Naive thymus-derived CD8-positive, alpha-beta T cell (primary cell): ENCODE data around the gene DHRS7. TPM values are rescaled to one million over a fixed set of nuclear protein-coding genes. Genes with fewer than 3 reads are reported as not detected.

ENCODE experiments used
- ATAC-seq, 2 donors: fragments of 150-1000 bp; cut with Tn5 transposase in 1 of 2; sonication (Bioruptor Pico), chemical (Tn5 transposase) in 1 of 2; 1 replicate in 1 of 2; 2 replicates in 1 of 2; pipeline ENCODE4 v1.10.0; 2021; ENCODE audit warnings: mild to moderate bottlenecking in 2 of 2, moderate library complexity in 2 of 2
- POLR2A ChIA-PET: fragments of 350-600 bp; sonication (Branson Sonifier 250); formaldehyde crosslinking; loops from one replicate; lab custom pipeline; 2021; ENCODE audit warnings: antibody characterized with exemption; lab: Charles Lee
- DNase-seq, 10 donors: peaks; one replicate each; pipeline versions ENCODE4 v3.0.0 to v3.0.0-alpha.2; 2020 to 2022
- H3K27ac Mint-ChIP-seq, 10 donors: one replicate each; pipeline ENCODE4 v1.8.0; 2020 to 2022; ENCODE audit warnings: mild to moderate bottlenecking in 10 of 10, mixed read lengths in 10 of 10, moderate library complexity in 4 of 10, inconsistent platforms in 1 of 10
- H3K27me3 Mint-ChIP-seq, 5 donors: one replicate each; pipeline ENCODE4 v1.8.0; 2021 to 2022; ENCODE audit warnings: mixed read lengths in 5 of 5
- H3K36me3 Mint-ChIP-seq, 3 donors: one replicate each; pipeline ENCODE4 v1.8.0; 2020 to 2022; ENCODE audit warnings: mixed read lengths in 3 of 3, mild to moderate bottlenecking in 2 of 3, inconsistent platforms in 1 of 3
- H3K4me1 Mint-ChIP-seq, 4 donors: one replicate each; pipeline ENCODE4 v1.8.0; 2021 to 2022; ENCODE audit warnings: mixed read lengths in 4 of 4
- H3K4me3 Mint-ChIP-seq, 10 donors: one replicate each; pipeline ENCODE4 v1.8.0; 2020 to 2022; ENCODE audit warnings: mild to moderate bottlenecking in 10 of 10, mixed read lengths in 10 of 10, moderate library complexity in 6 of 10, inconsistent platforms in 1 of 10
- H3K9me3 Mint-ChIP-seq, 9 donors: one replicate each; pipeline ENCODE4 v1.8.0; 2020 to 2022; ENCODE audit warnings: mixed read lengths in 9 of 9, mild to moderate bottlenecking in 3 of 9, inconsistent platforms in 1 of 9, moderate library complexity in 1 of 9
- polyA plus RNA-seq, 3 donors: library from polyadenylated mRNA; unstranded; fragments of 300-500 nt; fragmentation: Illumina TruSeq; gene quantifications; one replicate each; pipeline ENCODE4 v1.2.3, GENCODE V29; 2021
- total RNA-seq, 8 experiments: library from RNA in 2 of 8; stranded (reverse) in 2 of 8; gene quantifications; one replicate each; pipeline ENCODE4 v1.2.3 and lab custom pipeline; 2021 to 2026

DHRS7 gene
- total and polyA plus RNA-seq, 5 experiments from 2014 or later, result 70.4 to 212 (median 163) TPM

- POLR2A ChIA-PET, result no interaction called here
- Mint-ChIP-seq H3K27me3 (peaks cover 0 to 12% (median 6%) of the 10 kb centered on the region in 5 donors), H3K27ac (no peak overlapping the region), H3K4me3 (no peak overlapping the region), H3K9me3 (peaks cover 11 to 40% (median 20%) of the 10 kb centered on the region in 9 donors), H3K36me3 (peaks cover 0 to 18% (median 12%) of the 10 kb centered on the region in 3 donors), H3K4me1 (no peaks in the 10 kb centered on the region)
- no peak for ATAC-seq
- no peak for DNase-seq
Observed at GRCh38 chr14:60199321-60199720, 34.1 kb upstream of the DHRS7 start.

DNA sequence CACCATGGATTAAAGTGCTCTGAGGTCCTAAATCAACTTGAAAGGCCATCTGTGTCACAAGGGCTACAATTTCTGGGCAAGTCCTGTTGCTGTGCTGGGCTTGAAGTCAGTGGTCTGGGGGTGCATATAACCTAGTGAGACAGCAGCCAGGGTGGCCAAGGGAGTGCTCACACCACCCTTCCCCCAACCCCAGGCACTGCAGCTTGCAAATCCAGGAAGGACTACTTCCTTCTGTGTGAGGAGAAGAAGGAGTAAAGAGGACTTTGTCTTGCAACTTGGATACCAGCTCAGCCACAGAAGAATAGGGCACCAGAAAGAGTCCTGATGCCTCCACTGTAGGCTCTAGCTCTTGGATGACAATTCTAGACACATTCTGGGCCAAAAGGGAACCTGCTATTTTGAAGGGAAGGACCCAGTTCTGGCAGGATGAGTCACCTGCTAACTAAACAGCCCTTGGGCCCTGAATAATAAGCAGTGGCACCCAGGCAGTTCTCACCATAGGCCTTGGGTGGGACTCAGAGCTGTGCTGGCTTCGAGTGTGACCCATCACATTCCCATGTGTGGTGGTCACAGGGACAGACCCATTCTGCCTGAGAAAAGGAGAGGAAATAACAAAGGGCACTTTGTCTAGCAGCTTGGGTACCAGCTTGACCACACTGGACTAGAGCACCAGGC lies 32.6 kb upstream of the DHRS7 start:
- H3K4me3 Mint-ChIP-seq, result no peak overlapping the region
- DNase-seq (no peak), ATAC-seq (no peak)
- H3K4me1 Mint-ChIP-seq, result no peaks in the 10 kb centered on the region
- POLR2A ChIA-PET, result no interaction called here
- H3K27ac Mint-ChIP-seq, result no peak overlapping the region
- peaks cover 0 to 18% (median 12%) of the 10 kb centered on the region in 3 donors for H3K36me3 Mint-ChIP-seq
- H3K9me3 Mint-ChIP-seq, result peaks cover 11 to 40% (median 20%) of the 10 kb centered on the region in 9 donors
- H3K27me3 Mint-ChIP-seq, result peaks cover 0 to 7% (median 5%) of the 10 kb centered on the region in 5 donors

- Mint-ChIP-seq H3K4me3 (no peak overlapping the region), H3K27ac (no peak overlapping the region), H3K4me1 (no peaks in the 10 kb centered on the region), H3K27me3 (peaks cover 0 to 7% (median 5%) of the 10 kb centered on the region in 5 donors), H3K36me3 (peaks cover 0 to 18% (median 12%) of the 10 kb centered on the region in 3 donors), H3K9me3 (peaks cover 11 to 35% (median 20%) of the 10 kb centered on the region in 9 donors)
- ATAC-seq (no peak), DNase-seq (no peak)
- POLR2A ChIA-PET, result interaction anchor here (1.6 kb wide), 1 partner anchor 53 kb away, joined by 4 read pairs; the partner anchor contains the start of gene PPM1A
Observed at GRCh38 chr14:60196291-60196690, 31.1 kb upstream of the DHRS7 start.

- H3K4me3 Mint-ChIP-seq, result no peak overlapping the region
- H3K27me3 Mint-ChIP-seq, result peaks cover 0 to 7% (median 4%) of the 10 kb centered on the region in 5 donors
- peaks cover 0 to 18% (median 12%) of the 10 kb centered on the region in 3 donors for H3K36me3 Mint-ChIP-seq
- peaks cover 8 to 26% (median 18%) of the 10 kb centered on the region in 9 donors for H3K9me3 Mint-ChIP-seq
- POLR2A ChIA-PET, result interaction anchor here (1.6 kb wide), 1 partner anchor 54 kb away, joined by 4 read pairs; the partner anchor contains the start of gene PPM1A
- no peak overlapping the region for H3K27ac Mint-ChIP-seq
- no peaks in the 10 kb centered on the region for H3K4me1 Mint-ChIP-seq
- ATAC-seq, result peak; percentile 35 to 45
- peak in 2 of 10 donors; percentile 10 to 13 for DNase-seq
Observed at GRCh38 chr14:60195179-60195810, 30.1 kb upstream of the DHRS7 start.

DNA sequence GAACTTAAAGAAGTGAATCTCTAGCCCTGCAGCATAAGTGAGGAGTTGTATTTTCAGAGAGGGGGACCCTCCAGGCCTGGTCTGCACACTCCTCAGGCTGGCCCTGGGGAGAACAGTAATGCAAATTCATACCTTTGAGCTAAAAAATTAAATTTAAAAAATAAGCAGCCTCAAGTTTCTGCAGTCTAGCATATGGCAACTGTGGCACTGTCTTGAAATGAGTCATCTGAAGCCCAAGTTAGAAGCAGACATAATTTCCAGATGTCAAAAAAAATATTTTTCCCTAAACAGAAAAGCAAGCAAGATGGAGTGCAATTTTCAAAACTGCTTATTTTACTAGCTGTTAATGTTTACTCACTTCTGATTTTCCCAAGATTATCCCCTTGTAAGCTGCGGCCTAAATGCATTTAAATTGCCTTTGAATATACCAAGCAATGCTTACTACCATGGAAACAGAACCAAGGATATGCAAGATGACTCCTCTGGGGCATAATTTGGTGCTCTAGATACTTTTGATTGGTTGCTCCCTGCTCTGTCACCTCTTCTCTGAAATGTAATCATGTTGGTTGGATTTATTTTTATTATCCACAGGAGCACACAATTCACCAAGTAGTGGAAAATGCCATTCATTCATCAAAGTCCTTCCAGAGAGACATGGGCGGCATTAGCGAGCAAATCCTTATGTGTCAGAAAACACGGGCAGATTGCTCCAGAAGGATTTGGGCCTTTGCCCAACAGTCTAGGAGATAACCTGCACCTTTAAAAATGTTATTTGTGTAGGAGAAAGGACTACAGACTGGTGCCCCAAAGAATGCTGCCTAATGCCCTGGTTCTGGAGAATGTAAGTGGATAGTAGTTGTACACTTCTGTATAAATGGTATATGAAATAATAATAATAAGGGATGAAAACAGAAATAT lies 25.0 kb upstream of the DHRS7 start:
- ATAC-seq (no peak), DNase-seq (no peak)
- H3K4me1 Mint-ChIP-seq, result no peaks in the 10 kb centered on the region
- H3K36me3 Mint-ChIP-seq, result no peaks in the 10 kb centered on the region
- POLR2A ChIA-PET, result interaction anchor here (0.8 kb wide), 1 partner anchor 52 kb away, joined by 3 read pairs; no protein-coding TSS in a partner anchor
- no peak overlapping the region for H3K27ac Mint-ChIP-seq
- peaks cover 0 to 5% (median 0%) of the 10 kb centered on the region in 5 donors for H3K27me3 Mint-ChIP-seq
- no peak overlapping the region for H3K4me3 Mint-ChIP-seq
- no peaks in the 10 kb centered on the region for H3K9me3 Mint-ChIP-seq

GRCh38 chr14:60188696-60189095 lies 23.5 kb upstream of the DHRS7 start:
- Mint-ChIP-seq H3K9me3 (no peaks in the 10 kb centered on the region), H3K4me1 (peaks cover 3 to 8% (median 4%) of the 10 kb centered on the region in 4 donors), H3K36me3 (no peaks in the 10 kb centered on the region), H3K27ac (no peak overlapping the region), H3K4me3 (no peak overlapping the region), H3K27me3 (peaks cover 0 to 3% (median 0%) of the 10 kb centered on the region in 5 donors)
- ATAC-seq, result no peak
- POLR2A ChIA-PET, result interaction anchor here (0.8 kb wide), 1 partner anchor 24 kb away, joined by 3 read pairs; the partner anchor contains the start of gene DHRS7
- DNase-seq, result no peak

GRCh38 chr14:60188115-60188514 lies 22.9 kb upstream of the DHRS7 start:
- ATAC-seq, result no peak
- POLR2A ChIA-PET, result no interaction called here
- Mint-ChIP-seq H3K36me3 (no peaks in the 10 kb centered on the region), H3K27me3 (peaks cover 0 to 3% (median 0%) of the 10 kb centered on the region in 5 donors), H3K9me3 (no peaks in the 10 kb centered on the region), H3K4me3 (no peak overlapping the region), H3K27ac (no peak overlapping the region), H3K4me1 (peaks cover 4 to 14% (median 9%) of the 10 kb centered on the region in 4 donors)
- DNase-seq, result no peak

DNA sequence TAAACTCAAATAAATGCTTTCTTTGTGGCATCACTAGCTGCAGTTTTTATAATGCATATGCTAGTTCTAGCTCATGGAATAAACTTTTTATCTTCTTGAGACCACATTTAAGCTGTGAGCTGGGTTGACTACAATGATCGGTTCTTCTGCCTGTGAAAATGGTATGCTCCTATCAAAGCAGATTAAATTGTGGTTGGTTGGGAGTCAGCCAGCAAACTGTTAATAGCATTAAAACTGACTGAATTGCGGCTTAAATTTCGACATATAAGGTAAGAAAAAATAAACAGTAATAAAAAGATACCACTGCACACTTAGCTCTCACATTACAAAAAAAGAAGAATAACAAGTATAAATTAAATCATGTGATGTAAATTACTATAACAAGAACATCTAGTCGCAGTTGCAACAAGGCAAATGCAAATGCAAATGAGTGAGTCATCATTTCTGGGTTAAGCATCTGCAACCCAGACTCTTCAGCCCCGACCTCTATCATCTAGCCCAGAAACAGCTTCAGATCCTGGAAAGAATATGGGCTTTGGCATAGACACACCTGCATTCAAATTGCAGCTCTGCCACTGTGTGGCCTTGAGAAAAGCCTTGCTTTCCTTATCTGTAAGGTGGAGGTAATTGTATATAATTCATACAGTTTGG lies 19.8 kb upstream of the DHRS7 start:
- POLR2A ChIA-PET, result interaction anchor here (0.9 to 2.8 kb wide), 4 partner anchors 20 to 221 kb away, joined by 3 to 16 read pairs (median 6); partner anchors contain the start of genes DHRS7 and PPM1A
- ATAC-seq (no peak), DNase-seq (no peak)
- Mint-ChIP-seq H3K4me3 (no peak overlapping the region), H3K4me1 (peaks cover 4 to 15% (median 11%) of the 10 kb centered on the region in 4 donors), H3K27me3 (no peaks in the 10 kb centered on the region), H3K36me3 (peaks cover 0 to 9% (median 2%) of the 10 kb centered on the region in 3 donors), H3K27ac (peak overlapping the region in 1 of 10 donors; percentile 91), H3K9me3 (peaks cover 0 to 14% (median 2%) of the 10 kb centered on the region in 9 donors)

- H3K4me1 Mint-ChIP-seq, result peaks cover 4 to 15% (median 11%) of the 10 kb centered on the region in 4 donors
- H3K9me3 Mint-ChIP-seq, result peaks cover 0 to 21% (median 2%) of the 10 kb centered on the region in 9 donors
- peak overlapping the region; percentile 71 to 88 (median 83) for H3K4me3 Mint-ChIP-seq
- H3K27me3 Mint-ChIP-seq, result no peaks in the 10 kb centered on the region
- peak; percentile 81 to 82 for ATAC-seq
- H3K27ac Mint-ChIP-seq, result peak overlapping the region; percentile 41 to 93 (median 91)
- peak in 7 of 10 donors; percentile 23 to 81 (median 68) for DNase-seq
- peaks cover 0 to 13% (median 2%) of the 10 kb centered on the region in 3 donors for H3K36me3 Mint-ChIP-seq
- POLR2A ChIA-PET, result interaction anchor here (0.7 to 2.8 kb wide), 6 partner anchors 19 to 220 kb away, joined by 3 to 16 read pairs (median 4); partner anchors contain the start of genes DHRS7 and PPM1A
Observed at GRCh38 chr14:60184146-60184904, 19.1 kb upstream of the DHRS7 start.

DNA sequence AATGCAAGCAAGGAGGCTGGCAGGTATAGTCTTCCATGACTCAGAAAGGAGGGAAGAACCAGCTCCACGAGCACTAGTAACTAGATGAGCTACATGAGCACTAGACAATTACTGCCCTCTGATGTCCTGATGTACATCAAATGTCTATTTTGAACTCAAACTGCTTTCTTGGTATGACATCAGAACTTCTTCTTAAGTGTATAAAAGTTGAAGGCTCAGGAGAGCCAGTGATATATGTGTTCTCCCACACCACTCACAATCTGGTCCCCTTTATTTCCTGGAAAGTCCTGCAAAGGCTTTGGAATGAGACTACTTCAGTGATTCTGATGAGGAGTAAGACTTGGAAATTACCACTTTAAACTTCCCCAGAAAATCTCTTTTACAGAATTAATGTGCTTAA lies 18.5 kb upstream of the DHRS7 start:
- Mint-ChIP-seq H3K36me3 (peaks cover 0 to 13% (median 2%) of the 10 kb centered on the region in 3 donors), H3K27ac (peak overlapping the region; percentile 41 to 93 (median 91)), H3K27me3 (no peaks in the 10 kb centered on the region), H3K4me3 (peak overlapping the region; percentile 71 to 88 (median 83)), H3K9me3 (peaks cover 0 to 25% (median 2%) of the 10 kb centered on the region in 9 donors), H3K4me1 (peaks cover 4 to 15% (median 11%) of the 10 kb centered on the region in 4 donors)
- no peak for DNase-seq
- POLR2A ChIA-PET, result interaction anchor here (0.7 to 2.8 kb wide), 4 partner anchors 18 to 219 kb away, joined by 3 to 16 read pairs (median 7); partner anchors contain the start of gene DHRS7
- peak; percentile 53 to 55 for ATAC-seq
